A204.1 (cell line): ENCODE results near the gene MRTFA.
A peak's percentile ranks its signal among the peaks of the same experiment; 100 is the strongest.
"Not testable (repeated sequence)": the region's sequence is repeated elsewhere in the genome, so short reads cannot be mapped to it uniquely, and the experiment has no call there.

Experiments
- FAIRE-seq: peaks from 2 replicates; lab custom pipeline; 2012; peaks lifted over from hg19 to GRCh38; lab: Jason Lieb, UNC

The MRTFA gene

DNA sequence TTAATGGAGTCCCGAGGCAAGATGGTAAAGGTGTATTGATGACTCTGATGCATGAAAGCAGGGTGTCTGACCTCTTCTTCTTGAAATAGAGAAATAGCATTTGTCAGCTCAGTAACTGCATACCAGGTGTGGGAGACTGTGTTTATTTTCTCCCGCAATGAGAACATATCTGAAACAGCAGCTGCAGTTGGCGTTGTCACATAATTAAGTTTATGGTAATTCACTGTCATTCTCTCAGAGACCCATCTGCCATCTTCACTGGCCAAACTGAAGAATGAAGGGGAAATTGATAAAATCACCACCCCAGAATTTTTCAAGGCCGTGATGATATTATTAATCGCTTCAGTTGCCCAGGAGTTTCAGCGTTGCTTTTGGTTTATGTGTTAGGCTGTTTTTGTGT is 22.6 kb upstream of the MRTFA start:
- FAIRE-seq: no peak

DNA sequence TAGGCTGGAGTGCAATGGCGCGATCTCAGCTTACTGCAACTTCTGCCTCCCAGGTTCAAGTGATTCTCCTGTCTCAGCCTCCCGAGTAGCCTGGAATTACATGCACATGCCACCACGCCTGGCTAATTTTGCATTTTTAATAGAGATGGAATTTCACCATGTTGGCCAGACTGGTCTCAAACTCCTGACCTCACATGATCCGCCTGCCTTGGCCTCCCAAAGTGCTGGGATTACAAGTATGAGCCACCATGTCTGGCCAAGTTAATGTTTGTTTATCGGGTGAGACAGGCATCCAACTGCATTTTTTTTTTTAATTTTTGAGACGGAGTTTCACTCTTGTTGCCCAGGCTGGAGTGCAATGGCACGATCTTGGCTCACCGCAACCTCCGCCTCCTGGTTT is 20.1 kb upstream of the MRTFA start:
- FAIRE-seq: not testable (repeated sequence)

DNA sequence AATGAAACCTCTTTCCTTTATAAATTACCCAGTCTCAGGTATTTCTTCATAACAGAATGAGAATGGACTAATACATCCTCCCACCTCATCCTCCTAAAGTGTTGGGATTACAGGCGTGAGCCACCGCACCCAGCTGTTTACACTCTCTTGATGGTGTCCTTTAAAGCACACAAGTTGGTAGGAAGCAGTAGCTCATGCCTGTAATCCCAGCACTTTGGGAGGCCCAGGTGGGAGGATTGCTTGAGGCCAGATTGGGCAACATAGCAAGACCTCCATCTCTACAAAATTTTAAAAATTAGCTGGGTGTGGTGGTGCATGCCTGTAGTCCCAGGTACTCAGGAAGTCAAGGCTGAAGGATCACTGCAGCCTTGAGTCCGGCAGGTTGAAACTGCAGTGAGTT is 19.4 kb upstream of the MRTFA start:
- FAIRE-seq: not testable (repeated sequence)

DNA sequence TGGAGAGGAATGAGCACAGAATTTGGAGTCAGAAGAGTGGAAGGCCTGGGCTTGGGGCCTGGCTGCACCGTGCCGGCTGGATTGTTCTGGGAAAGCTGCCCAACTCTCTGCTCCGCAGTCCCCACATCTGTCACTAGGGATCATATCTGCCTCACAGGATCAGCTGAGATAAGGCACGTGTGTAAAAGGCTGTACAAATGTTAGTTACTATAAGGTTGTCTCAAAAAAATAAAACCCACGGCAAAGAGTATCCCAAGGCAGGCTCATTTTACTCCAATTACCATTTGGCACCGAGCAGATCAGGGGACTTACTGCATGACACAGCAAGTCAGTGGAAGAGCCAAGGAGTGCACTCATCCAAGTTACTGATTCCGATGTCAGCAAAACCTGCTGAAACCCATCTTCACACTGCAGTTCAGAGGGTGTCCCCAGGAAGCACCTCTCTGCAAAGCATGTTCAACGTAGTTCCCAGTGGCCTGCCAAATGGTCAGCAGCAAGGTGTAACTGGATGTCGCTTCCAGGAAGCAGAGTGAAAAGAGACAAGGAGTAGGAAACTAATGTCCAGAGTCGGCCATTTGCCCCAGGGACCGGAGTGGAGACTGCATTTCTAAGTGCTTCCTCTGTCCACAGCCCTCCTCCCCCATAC is 18.1 kb upstream of the MRTFA start:
- no peak for FAIRE-seq

DNA sequence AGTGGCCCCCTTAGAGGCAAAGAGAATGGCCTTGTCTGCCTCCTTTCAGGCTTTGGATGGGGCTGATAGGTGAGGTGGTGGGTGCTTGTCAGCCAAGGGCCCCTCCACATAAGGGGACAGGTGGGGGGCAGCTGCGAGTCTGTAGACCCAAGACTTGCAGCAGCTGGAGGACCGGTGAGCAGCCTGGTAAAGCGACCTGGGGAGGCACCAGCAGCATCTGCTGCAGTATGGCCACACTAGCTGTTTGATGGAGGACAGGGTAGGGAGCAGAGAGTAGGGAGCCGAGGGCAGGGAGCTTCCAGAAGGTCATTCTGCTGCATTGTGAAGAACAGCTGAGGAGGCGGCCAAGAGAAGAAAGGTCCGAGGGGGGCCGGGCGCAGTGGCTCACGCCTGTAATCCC is 16.8 kb upstream of the MRTFA start:
- FAIRE-seq: no peak

GRCh38 chr22:40651563-40652501 is 15.3 kb upstream of the MRTFA start:
- peak; percentile 96 for FAIRE-seq

- FAIRE-seq: no peak
These were observed 14.5 kb upstream of the MRTFA start for GRCh38 chr22:40651057-40651456.

- no peak for FAIRE-seq
These were observed 11.9 kb upstream of the MRTFA start for GRCh38 chr22:40648386-40648785.

DNA sequence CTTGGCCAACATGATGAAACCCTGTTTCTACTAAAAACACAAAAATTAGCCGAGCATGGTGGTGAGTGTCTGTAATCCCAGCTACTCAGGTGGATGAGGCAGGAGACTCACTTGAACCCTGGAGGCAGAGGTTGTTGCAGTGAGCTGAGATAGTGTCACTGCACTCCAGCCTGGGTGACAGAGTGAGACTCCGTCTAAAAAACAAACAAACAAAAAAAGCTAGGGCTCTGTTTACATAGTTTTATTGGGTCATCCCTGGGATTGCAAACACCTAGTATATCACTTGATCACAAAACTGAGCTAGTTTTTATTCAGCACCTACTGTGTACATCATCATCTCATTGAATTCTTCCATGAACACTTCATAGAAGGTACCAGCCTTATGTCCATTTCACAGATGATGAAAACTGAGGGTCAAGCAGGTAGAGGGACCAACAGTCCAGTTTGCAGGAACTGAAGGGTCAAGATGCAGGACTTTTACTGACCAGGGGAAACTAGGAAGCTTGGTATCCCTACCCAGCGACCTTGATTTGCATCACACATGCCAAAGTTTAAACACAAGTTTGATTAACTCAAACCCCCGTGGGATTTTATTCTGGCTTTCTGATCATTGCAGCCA is 9.2 kb upstream of the MRTFA start:
- no peak for FAIRE-seq

DNA sequence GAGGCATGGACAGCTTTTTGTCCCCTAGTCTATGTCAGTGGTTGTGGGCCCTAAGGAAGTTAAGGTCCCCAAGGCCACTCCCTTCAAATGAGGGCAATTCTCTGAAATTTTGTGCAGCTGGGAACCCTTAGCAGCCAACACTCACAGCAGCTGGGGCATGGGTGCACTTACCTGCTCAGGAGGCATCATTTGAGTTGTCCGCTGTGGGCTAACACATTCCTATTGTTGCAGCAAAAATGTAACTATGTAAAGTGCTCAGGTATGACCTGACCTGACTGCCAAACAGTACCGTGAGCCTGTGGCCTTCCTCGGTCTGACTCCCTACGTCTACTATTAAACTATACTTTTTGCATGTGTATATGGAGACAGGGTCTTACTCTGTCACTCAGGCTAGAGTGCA is 5.8 kb upstream of the MRTFA start:
- no peak for FAIRE-seq

- FAIRE-seq: no peak
These were observed 4.8 kb upstream of the MRTFA start for GRCh38 chr22:40641269-40641668.

GRCh38 chr22:40638261-40638660 is 1.7 kb upstream of the MRTFA start:
- FAIRE-seq: no peak

DNA sequence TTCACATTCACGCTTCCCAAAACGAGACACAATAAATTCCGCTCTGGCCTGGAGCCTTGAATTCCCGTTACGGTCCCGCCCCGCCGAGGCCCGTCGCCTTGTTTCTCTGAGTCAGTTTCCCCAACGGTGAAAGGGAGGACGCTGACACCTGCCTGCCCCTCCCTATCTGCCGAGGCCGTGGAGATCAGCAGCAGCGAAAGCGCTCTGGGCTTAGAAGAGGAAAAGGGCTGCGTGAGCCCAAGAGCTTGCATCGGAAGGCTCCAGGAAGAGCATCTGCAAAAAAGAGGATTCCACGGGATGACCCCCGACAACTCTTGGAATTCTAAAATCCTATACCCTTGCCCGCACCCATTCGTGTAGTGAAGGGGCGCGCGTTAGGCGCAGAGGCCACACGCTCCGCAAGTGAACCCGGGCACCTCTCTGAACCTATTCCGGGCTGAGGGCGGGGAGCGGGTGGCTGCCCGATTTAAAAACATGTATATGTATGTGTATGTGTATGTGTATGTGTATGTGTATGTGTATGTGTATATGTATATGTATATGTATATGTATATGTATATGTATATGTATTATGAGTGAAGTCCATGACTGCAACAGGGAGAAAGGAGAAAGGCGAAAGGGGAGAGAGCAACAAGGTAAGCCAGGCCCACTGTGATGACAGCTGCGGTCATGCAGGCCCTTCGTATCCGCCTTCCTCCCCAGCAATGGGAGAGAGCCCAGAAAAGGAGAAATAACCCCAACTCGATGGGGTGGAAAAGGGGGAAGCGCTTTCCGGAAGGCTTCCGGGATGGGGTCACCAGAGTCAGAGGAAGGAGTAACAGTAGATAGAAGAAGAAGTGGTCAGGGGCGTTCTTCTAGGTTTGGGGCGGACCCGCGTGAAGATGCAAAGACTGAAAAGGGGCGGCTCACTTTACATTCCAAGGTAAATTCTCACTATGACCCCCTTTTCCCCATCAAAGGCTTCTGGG is 948 bp upstream of the MRTFA start:
- FAIRE-seq: no peak

DNA sequence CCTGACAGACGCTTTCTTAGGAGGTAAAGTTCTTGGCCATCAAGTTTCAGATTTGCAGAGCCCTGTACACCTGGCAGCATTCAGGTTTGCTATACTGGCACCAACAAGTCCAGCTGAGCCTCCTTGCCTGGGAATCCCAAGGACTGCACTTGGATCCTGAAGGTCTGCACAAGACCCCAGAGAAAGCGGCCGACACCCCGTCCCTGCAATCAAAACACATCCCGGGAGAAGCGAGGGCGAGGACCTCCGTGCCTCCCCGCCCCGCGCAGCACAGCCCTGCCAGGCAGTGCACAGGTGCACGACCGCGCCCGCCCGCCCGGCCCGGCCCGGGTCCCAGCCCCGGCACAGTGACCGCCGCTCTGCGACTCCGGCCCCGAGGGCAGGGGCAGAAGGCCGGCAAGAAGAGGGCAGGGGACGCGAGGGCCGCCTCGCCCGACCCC is 559 bp downstream of the MRTFA start:
- FAIRE-seq: no peak

GRCh38 chr22:40635043-40635939 is 1.2 kb downstream of the MRTFA start:
- FAIRE-seq: no peak

DNA sequence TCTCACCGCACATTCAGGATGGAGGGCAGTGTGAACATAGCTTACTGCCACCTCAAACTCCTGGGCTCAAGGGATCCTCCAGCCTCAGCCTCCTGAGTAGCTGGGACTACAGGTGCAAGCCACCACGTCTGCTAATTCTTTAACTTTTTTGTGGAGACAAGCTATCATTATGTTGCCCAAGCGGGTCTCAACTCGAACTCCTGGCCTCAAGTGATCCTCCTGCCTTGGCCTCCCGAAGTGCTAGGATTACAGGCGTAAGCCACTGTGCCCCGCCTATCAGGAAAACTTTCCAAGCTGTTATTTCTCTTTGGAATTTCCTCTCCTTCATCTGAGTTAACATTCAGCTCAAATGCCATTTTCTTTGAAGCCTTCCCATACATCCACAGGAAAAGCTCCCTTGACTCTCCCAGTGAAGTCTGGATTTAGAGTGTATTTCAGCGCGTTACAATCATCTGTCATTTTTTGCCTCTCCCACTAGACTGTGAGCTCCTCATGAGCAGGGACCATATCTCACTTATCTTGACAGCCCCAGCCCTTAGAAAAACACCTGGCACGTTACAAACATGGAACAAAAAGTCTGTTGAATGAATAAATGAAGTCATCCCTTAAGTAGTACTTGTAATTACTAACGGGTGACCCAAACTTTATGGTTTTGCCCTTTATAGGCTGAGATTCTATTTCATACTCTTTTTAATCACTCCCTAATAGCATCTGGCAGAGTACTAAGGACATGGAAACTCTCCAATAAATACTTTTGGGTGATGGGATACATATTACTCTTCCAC is 2.2 kb downstream of the MRTFA start:
- no peak for FAIRE-seq

DNA sequence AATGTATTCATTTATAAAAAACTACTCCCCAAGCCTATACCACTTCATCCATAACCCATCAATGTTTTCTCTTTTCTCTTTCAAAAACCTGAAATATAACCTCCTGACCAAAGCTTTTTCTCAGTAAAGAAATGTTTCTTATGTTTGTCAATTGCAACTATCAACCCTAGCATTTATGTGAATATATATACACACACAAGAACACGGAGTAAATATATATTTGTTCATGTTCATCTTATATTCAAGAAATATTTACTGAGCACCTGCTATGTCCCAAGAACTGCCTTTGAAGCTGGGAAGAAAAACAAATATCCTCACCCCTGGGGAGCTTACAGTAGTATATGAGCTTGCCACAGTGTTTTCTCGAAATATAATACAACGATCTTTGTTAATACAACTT is 3.5 kb downstream of the MRTFA start:
- FAIRE-seq: no peak

DNA sequence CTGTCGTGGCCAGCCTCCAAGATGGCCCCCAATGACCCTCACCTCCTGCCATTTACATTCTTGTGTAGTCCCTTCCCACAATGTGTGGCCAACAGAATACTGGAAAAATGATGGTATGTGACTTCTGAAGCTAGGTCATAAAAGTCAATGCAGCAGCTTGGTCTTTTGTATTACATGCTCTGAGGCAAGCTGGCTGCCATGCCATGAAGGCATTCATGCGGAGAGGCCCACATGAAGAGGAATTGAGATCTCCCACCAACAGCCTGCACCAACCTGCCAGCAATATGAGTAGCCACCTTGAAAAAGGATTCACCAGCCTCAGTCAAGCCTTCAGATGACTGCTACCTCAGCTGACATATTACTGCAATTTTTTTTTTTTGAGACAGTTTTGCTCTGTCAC is 4.6 kb downstream of the MRTFA start:
- FAIRE-seq: no peak

DNA sequence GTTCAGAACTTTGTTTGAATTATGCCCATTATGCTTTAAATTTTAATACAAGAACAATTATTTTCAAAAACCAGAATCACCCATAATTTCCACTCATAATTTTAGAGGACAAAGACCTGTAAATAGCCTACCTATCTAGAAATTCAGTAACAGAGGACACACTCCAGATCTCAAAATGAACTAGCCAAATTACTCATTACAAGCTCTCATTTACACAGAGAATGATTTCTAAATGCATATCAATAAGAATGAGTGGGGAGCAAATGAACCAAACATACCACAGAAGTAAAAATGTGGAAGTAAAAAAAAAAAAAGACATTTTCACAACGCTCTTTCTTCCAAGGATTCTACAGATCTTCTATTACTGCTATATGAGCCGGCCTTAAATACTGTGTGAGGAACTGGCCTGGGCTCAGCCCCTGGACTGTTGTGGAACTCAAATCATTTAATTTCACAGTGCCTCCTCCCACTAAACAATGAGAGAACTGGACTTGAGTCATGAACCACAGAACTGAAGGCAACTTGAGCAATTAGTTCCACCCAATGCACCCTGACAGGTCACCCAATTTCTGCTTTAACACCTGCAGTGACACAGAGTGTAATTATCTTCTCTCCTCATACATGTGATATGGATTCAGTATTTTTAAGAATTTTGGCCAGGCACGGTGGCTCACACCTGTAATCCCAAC is 8.0 kb downstream of the MRTFA start:
- FAIRE-seq: no peak

DNA sequence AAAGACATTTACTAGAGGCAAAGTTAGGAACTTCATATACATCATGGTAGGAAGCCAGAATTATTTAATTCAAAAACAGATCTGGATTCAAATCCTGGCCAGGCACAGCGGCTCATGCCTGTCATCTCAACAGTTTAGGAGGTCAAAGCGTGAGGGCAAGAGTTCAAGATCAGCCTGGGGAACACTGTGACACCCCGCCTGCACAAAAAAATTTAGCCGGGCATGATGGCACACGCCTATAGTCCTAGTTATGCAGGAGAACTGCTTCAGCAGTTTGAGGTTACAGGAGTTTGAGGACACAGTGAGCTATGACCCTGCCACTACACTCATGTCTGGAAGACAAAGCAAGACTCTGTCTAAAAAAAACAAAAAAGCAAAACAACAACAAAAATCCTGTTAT is 8.9 kb downstream of the MRTFA start:
- no peak for FAIRE-seq
